ENCODE measurements around the gene CCND1.

GRCh38 chr11:69686452-69686851 lies 45.5 kb downstream of the CCND1 start:
- TF ChIP-seq, protein P1, sequence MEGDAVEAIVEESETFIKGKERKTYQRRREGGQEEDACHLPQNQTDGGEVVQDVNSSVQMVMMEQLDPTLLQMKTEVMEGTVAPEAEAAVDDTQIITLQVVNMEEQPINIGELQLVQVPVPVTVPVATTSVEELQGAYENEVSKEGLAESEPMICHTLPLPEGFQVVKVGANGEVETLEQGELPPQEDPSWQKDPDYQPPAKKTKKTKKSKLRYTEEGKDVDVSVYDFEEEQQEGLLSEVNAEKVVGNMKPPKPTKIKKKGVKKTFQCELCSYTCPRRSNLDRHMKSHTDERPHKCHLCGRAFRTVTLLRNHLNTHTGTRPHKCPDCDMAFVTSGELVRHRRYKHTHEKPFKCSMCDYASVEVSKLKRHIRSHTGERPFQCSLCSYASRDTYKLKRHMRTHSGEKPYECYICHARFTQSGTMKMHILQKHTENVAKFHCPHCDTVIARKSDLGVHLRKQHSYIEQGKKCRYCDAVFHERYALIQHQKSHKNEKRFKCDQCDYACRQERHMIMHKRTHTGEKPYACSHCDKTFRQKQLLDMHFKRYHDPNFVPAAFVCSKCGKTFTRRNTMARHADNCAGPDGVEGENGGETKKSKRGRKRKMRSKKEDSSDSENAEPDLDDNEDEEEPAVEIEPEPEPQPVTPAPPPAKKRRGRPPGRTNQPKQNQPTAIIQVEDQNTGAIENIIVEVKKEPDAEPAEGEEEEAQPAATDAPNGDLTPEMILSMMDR (IDR thresholded peaks at IDR 0.05 in 8 of 11, conservative IDR thresholded peaks at IDR 0.05 in 3 of 11): no peak
- TF ChIP-seq POLR2A (IDR thresholded peaks at IDR 0.05) (no peak), POLR2AphosphoS5 (IDR thresholded peaks at IDR 0.05) (no peak)
